NCI-H2171 (cell line): Measurements from ENCODE around the gene CSNK1D.

Experiments
- DNase-seq: peaks from one replicate; lab custom pipeline; 2025; lab: John Stamatoyannopoulos, UW

The CSNK1D gene

GRCh38 chr17:82273327-82274133, at the start of gene CSNK1D:
Gene CSNK1D (minus strand): TSS chr17:82273700. CDS start chr17:82273381, 319 bp downstream.
- DNase-seq, result peak; percentile 91

- DNase-seq, result no peak
Observed at GRCh38 chr17:82322526-82323453, 49.3 kb upstream of the CSNK1D start.

- DNase-seq, result no peak
Observed at GRCh38 chr17:82321947-82322466, 48.5 kb upstream of the CSNK1D start.

- DNase-seq, result no peak
Observed at GRCh38 chr17:82320956-82321927, 47.7 kb upstream of the CSNK1D start.

- no peak for DNase-seq
Observed at GRCh38 chr17:82320140-82320840, 46.8 kb upstream of the CSNK1D start.

GRCh38 chr17:82319619-82320062, 46.1 kb upstream of the CSNK1D start:
- DNase-seq, result no peak

GRCh38 chr17:82318772-82319606, 45.5 kb upstream of the CSNK1D start:
- DNase-seq, result no peak

- no peak for DNase-seq
Observed at GRCh38 chr17:82318169-82318498, 44.6 kb upstream of the CSNK1D start.

- DNase-seq, result no peak
Observed at GRCh38 chr17:82317394-82318168, 44.1 kb upstream of the CSNK1D start, which contains the start of gene CD7. Gene CD7 (minus strand): TSS chr17:82317608. CDS start chr17:82317495, 113 bp downstream.

- no peak for DNase-seq
Observed at GRCh38 chr17:82316651-82317393, 43.3 kb upstream of the CSNK1D start.

GRCh38 chr17:82315703-82316358, 42.3 kb upstream of the CSNK1D start:
- no peak for DNase-seq

- no peak for DNase-seq
Observed at GRCh38 chr17:82314727-82315605, 41.5 kb upstream of the CSNK1D start.

- no peak for DNase-seq
Observed at GRCh38 chr17:82314012-82314726, 40.7 kb upstream of the CSNK1D start.

GRCh38 chr17:82313195-82314011, 39.9 kb upstream of the CSNK1D start:
- DNase-seq, result no peak

- DNase-seq, result no peak
Observed at GRCh38 chr17:82311971-82312370, 38.5 kb upstream of the CSNK1D start.
